ENCODE measurements around the gene LSM14A. TPM values are rescaled to one million over a fixed set of nuclear protein-coding genes. Genes with fewer than 3 reads are reported as not detected.
"Not testable (repeated sequence)": the region's sequence is repeated elsewhere in the genome, so short reads cannot be mapped to it uniquely, and the experiment has no call there.

Gene LSM14A
- total and polyA plus RNA-seq, 8 donors, result 32.0 to 56.8 (median 43.4) TPM

DNA sequence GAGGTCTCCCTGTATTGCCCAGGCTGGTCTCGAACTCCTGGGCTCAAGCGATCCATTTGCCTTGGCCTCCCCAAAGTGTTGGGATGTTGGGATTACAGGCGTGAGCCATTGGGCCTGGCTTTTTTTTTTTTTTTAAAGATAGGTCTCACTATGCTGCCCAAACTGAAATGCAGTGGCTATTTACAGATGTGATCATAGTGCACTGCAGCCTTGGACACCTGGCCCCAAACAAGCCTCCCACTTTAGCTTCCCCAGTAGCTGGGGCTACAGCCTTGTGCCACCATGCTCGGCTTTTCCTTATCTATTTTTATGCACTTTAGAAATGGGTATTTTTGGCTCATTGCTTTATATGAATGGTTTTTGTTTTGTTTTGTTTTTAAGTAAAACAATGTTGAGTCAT lies 37.4 kb downstream of the LSM14A start:
- peaks cover 0 to 33% (median 0%) of the 10 kb centered on the region in 3 donors for H3K36me3 ChIP-seq
- H3K27ac ChIP-seq, result no peak overlapping the region
- WGBS, 2 donors, result 86 to 96% methylated on average over 4 of the region's 4 CpGs
- no peak for FAIRE-seq
- DNase-seq, result no peak
- no peak for TF ChIP-seq CTCF (IDR thresholded peaks at IDR 0.05)
- no peaks in the 10 kb centered on the region for H3K27me3 ChIP-seq
- no peak for ATAC-seq
- no peak overlapping the region for H3K4me3 ChIP-seq
- intact Hi-C loops (cut with DNase I), result no loop called here
- no peaks in the 10 kb centered on the region for H3K4me1 ChIP-seq
- H3K9me3 ChIP-seq, result no peaks in the 10 kb centered on the region

GRCh38 chr19:34213283-34213682 lies 41.0 kb downstream of the LSM14A start:
- no peak for TF ChIP-seq CTCF (IDR thresholded peaks at IDR 0.05)
- DNase-seq (no peak), ATAC-seq (no peak), FAIRE-seq (no peak)
- Histone ChIP-seq H3K27me3 (no peaks in the 10 kb centered on the region), H3K27ac (no peak overlapping the region), H3K4me3 (no peak overlapping the region), H3K4me1 (peaks cover 0 to 4% (median 0%) of the 10 kb centered on the region in 3 donors), H3K9me3 (no peaks in the 10 kb centered on the region), H3K36me3 (peaks cover 0 to 35% (median 0%) of the 10 kb centered on the region in 3 donors)
- 87 to 89% methylated on average over 2 of the region's 2 CpGs for WGBS, 2 donors
- intact Hi-C loops (cut with DNase I), result no loop called here

DNA sequence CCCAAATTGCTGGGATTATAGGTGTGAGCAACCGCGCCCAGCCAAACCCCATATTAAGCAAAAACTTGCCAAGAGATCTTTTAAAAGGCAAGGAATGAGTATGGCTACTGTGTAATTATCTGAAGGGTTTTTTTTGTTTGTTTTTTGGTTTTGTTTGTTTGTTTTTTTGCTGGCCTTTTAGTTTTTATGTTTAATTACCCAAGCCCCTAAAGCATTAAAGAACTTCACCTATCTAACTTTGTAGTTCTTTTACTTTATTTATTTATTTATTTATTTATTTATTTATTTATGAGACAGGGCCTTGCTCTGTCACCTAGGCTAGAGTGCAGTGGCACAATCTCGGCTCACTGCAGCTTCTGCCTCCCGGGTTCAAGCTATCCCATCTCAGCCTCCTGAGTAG lies 41.7 kb downstream of the LSM14A start:
- no peak for FAIRE-seq
- 96 to 97% methylated on average over 4 of the region's 4 CpGs for WGBS, 2 donors
- intact Hi-C loops (cut with DNase I), result no loop called here
- TF ChIP-seq CTCF (IDR thresholded peaks at IDR 0.05), result no peak
- H3K4me1 ChIP-seq, result peaks cover 0 to 6% (median 0%) of the 10 kb centered on the region in 3 donors
- no peak overlapping the region for H3K4me3 ChIP-seq
- no peaks in the 10 kb centered on the region for H3K9me3 ChIP-seq
- H3K36me3 ChIP-seq, result peaks cover 0 to 28% (median 0%) of the 10 kb centered on the region in 3 donors
- no peak for DNase-seq
- H3K27me3 ChIP-seq, result no peaks in the 10 kb centered on the region
- no peak overlapping the region for H3K27ac ChIP-seq
- no peak for ATAC-seq

DNA sequence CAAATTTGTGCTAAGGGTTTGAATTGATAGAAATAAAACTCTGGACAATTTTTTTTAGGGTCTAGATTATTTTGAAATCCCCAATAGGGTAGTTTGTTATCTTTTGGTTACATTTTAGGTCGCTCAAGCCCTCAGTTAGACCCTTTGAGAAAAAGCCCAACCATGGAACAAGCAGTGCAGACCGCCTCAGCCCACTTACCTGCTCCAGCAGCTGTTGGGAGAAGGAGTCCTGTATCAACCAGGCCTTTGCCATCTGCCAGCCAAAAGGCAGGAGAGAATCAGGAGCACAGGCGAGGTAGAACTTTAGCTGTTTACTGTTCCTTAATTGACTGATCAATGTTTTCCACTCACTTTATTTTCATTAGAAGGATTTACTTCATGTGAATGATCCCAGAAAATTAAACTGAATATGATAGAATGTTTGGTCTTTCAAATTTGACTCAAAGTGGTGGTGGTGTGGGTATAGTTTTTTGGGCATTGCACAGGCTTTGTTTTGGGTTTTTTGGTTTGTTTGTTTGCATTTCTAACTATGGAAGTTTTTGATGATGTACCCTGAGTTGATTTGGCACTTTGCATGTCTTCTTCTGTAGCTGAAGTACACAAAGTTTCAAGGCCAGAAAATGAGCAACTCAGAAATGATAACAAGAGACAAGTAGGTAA lies 42.8 kb downstream of the LSM14A start:
- 92 to 93% methylated on average over 3 of the region's 3 CpGs for WGBS, 2 donors
- ATAC-seq (peak in 1 of 4 donors; percentile 55), FAIRE-seq (no peak), DNase-seq (no peak)
- Histone ChIP-seq H3K27me3 (no peaks in the 10 kb centered on the region), H3K4me1 (peaks cover 0 to 6% (median 0%) of the 10 kb centered on the region in 3 donors), H3K27ac (no peak overlapping the region), H3K9me3 (no peaks in the 10 kb centered on the region), H3K4me3 (no peak overlapping the region), H3K36me3 (peaks cover 0 to 19% (median 5%) of the 10 kb centered on the region in 3 donors)
- TF ChIP-seq CTCF (IDR thresholded peaks at IDR 0.05), result no peak
- intact Hi-C loops (cut with DNase I), result no loop called here

GRCh38 chr19:34215666-34216038 lies 43.3 kb downstream of the LSM14A start:
- Histone ChIP-seq H3K4me1 (peaks cover 0 to 6% (median 0%) of the 10 kb centered on the region in 3 donors), H3K36me3 (peaks cover 0 to 16% (median 5%) of the 10 kb centered on the region in 3 donors), H3K27ac (no peak overlapping the region), H3K27me3 (no peaks in the 10 kb centered on the region), H3K4me3 (no peak overlapping the region), H3K9me3 (no peaks in the 10 kb centered on the region)
- DNase-seq (no peak), FAIRE-seq (no peak), ATAC-seq (no peak)
- TF ChIP-seq CTCF (IDR thresholded peaks at IDR 0.05), result no peak
- WGBS, 2 donors, result 98 to 99% methylated on average over 3 of the region's 3 CpGs
- intact Hi-C loops (cut with DNase I), result no loop called here

DNA sequence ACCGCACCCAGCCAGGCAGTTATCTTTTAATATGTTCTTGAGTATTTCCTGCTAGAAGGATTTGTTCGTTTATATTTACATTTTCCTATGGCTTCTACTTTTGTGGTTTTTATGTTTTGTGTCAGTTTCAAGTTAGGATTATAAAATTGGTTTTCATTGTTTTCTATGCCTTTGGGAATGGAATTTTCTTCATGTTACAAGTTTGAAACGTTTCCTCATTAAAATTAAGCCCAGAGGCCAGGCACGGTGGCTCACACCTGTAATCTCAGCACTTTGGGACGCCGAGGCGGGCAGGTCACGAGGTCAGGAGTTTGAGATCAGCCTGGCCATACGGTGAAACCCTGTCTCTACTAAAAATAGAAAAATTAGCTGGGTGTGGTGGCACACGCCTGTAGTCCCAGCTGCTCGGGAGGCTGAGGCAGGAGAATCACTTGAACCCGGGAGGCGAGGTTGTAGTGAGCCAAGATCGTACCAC lies 44.5 kb downstream of the LSM14A start:
- H3K27me3 ChIP-seq; FAIRE-seq; H3K4me1 ChIP-seq; ATAC-seq; H3K27ac ChIP-seq; DNase-seq; H3K9me3 ChIP-seq; H3K4me3 ChIP-seq; intact Hi-C loops (cut with DNase I): not testable (repeated sequence)
- peaks cover 0 to 18% (median 5%) of the 10 kb centered on the region in 3 donors for H3K36me3 ChIP-seq
- 88% methylated on average over 14 of the region's 14 CpGs for WGBS, 2 donors

Measured in pancreas (tissue), 10 donors.